ENCODE measurements around the gene WNT3A.

Gene WNT3A

GRCh38 chr1:228082214-228082917 is 75.6 kb downstream of the WNT3A start, which contains the start of gene ARF1:
Gene ARF1, plus strand, starts transcription at chr1:228082708. Its CDS starts 14,407 bp downstream, at chr1:228097115.
- H3K4me3 ChIP-seq (ENCODE audit: low read depth, low read length), result peak within 1 kb of the TSS; percentile 96
- DNase-seq (ENCODE audit: low read depth), result peak; percentile 91
- TF ChIP-seq MAX (IDR thresholded peaks at IDR 0.05; ENCODE audit: low read depth, low read length), result peak; percentile 15; the same call in 1 of the 2 replicates
- TF ChIP-seq CTCF (IDR thresholded peaks at IDR 0.05; ENCODE audit: low read depth, low read length), result no peak
- TF ChIP-seq POLR2A (IDR thresholded peaks at IDR 0.05; ENCODE audit: extremely low read depth, insufficient read length), result peak; percentile 91
- peak; percentile 54; the same call in 1 of the 2 replicates for TF ChIP-seq MYC (IDR thresholded peaks at IDR 0.05; ENCODE audit: low read depth, low read length)

GRCh38 chr1:228082918-228083870 is 76.4 kb downstream of the WNT3A start:
- DNase-seq (ENCODE audit: low read depth), result peak; percentile 56

GRCh38 chr1:228083871-228084278 is 77.1 kb downstream of the WNT3A start:
- peak; percentile 84 for TF ChIP-seq MAX (IDR thresholded peaks at IDR 0.05; ENCODE audit: low read depth, low read length)
- no peak for TF ChIP-seq CTCF (IDR thresholded peaks at IDR 0.05; ENCODE audit: low read depth, low read length)
- peak; percentile 54; the same call in 1 of the 2 replicates for TF ChIP-seq MYC (IDR thresholded peaks at IDR 0.05; ENCODE audit: low read depth, low read length)
- TF ChIP-seq POLR2A (IDR thresholded peaks at IDR 0.05; ENCODE audit: extremely low read depth, insufficient read length), result no peak
- H3K4me3 ChIP-seq (ENCODE audit: low read depth, low read length), result peak overlapping the region; percentile 96
- DNase-seq (ENCODE audit: low read depth), result peak; percentile 50

More at GRCh38 chr1:228082918-228083870, 76.4 kb downstream of the WNT3A start:
- H3K4me3 ChIP-seq (ENCODE audit: low read depth, low read length), result peak overlapping the region; percentile 96
- TF ChIP-seq CTCF (IDR thresholded peaks at IDR 0.05; ENCODE audit: low read depth, low read length) (no peak), MAX (IDR thresholded peaks at IDR 0.05; ENCODE audit: low read depth, low read length) (peak; percentile 13; the same call in 1 of the 2 replicates)

- TF ChIP-seq MYC (IDR thresholded peaks at IDR 0.05; ENCODE audit: low read depth, low read length) (no peak), POLR2A (IDR thresholded peaks at IDR 0.05; ENCODE audit: extremely low read depth, insufficient read length) (no peak), CTCF (IDR thresholded peaks at IDR 0.05; ENCODE audit: low read depth, low read length) (no peak), MAX (IDR thresholded peaks at IDR 0.05; ENCODE audit: low read depth, low read length) (no peak)
- peak overlapping the region; percentile 96 for H3K4me3 ChIP-seq (ENCODE audit: low read depth, low read length)
- DNase-seq (ENCODE audit: low read depth), result peak; percentile 80
These were observed 77.5 kb downstream of the WNT3A start for GRCh38 chr1:228084325-228084724.

GRCh38 chr1:228084797-228085196 is 78.0 kb downstream of the WNT3A start:
- peak overlapping the region; percentile 96 for H3K4me3 ChIP-seq (ENCODE audit: low read depth, low read length)
- DNase-seq (ENCODE audit: low read depth), result no peak
- TF ChIP-seq CTCF (IDR thresholded peaks at IDR 0.05; ENCODE audit: low read depth, low read length) (no peak), POLR2A (IDR thresholded peaks at IDR 0.05; ENCODE audit: extremely low read depth, insufficient read length) (no peak), MYC (IDR thresholded peaks at IDR 0.05; ENCODE audit: low read depth, low read length) (peak; percentile 18; the same call in 1 of the 2 replicates), MAX (IDR thresholded peaks at IDR 0.05; ENCODE audit: low read depth, low read length) (no peak)

All from NB4 (cell line).